GM21528 (cell line): ENCODE data around the gene COL1A2.

Source experiments
- ATAC-seq: cut with Tn5 transposase; IDR thresholded peaks from one replicate; pipeline ENCODE4 v1.9.1; 2021; ENCODE audit warnings: mild to moderate bottlenecking, moderate library complexity; ENCODE audit not compliant: unreplicated experiment, low FRiP score

The COL1A2 gene

DNA sequence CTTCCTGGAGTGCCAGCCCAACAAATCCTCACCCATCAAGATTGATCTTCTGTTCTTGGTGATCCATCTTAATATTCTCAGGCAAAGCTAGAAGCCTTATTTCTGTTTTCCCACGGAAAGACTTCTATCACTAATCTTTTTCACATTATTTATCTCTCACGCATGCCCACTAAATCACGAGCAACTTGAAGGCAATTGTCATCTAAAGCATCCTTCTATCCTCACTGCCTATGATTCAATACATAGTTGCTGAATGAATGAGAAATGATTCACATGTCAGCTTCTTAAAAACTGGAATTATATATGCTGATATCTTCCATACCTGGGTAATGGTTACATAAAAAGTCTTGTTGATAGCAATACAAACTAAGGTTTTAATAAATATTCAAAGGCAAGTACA, 12.6 kb upstream of the COL1A2 start:
- no peak for ATAC-seq

DNA sequence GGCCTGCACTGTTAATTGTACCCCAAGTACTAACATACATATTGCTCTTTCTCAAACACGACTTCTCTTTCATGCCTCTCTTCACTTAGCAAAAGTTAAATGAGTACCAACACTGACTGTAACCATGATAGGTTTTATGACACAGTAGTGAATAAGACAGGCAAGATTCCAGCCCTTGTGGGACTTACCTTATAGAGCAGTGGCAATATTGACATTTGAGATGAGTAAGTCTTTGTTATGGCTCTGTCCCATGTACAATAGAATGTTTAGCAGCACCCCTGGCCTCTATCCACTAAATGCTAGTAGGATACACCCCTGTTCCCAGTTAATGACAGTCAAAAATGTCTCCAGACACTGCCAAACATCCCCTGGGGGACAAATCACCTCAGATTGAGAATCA, 11.9 kb upstream of the COL1A2 start:
- no peak for ATAC-seq

DNA sequence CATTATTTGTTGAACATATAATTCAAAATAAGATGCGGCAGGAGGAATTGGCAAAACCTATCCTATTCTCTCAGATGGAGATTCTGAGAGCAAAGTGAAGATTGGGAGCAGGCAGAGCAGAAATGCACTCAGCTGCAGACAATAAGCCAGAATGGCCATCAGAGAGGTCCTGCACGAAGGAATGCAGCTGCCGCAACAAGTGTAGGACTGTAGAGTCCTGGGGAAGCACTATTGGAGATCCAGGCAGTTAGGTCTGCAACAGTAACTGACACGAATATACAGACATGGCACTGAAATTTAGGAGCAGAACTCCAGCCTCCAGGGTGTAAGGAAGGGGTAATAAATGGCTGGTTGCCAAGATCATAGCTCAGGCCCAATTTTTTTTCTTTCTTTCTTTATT, 10.4 kb upstream of the COL1A2 start:
- ATAC-seq: no peak

DNA sequence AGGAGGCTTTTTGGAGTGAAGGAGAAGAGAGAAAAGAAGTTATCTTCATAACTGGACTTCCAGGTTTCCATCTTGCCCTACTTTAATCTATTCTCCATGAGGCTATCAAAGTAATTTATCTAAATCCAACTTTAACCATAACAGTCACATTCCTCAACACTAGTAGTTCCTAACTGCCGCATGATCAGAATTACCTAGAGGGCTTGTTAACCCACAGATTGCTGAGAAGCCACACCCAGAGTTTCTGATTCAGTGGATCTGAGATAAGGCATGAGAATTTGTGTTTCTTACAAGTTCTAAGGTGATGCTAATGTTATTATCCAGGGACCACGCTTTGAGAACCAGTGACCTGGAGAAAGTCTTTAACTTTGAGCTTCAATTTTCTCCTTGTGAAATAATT, 8.3 kb upstream of the COL1A2 start:
- ATAC-seq: no peak

- ATAC-seq: no peak
Observed at GRCh38 chr7:94388540-94388939, 6.2 kb upstream of the COL1A2 start.

DNA sequence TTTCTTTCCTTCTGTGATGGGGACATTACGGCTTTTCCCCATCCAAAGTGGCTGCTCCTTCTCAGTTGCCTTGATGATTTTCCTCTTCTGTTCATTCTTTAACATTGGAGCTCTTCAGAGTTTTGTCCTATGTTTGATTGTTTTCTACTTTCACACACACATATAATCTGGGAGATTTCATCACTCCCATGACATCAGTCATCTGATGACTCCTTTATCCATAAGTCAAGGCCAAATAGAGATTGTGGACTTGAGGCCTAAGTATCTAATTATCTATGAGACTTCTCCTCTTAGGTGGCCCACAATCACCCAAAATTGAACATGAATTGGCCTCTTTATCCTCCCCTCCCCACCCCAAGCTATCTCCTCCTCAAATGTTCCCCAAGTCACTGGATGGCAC, 5.3 kb upstream of the COL1A2 start:
- ATAC-seq: no peak

- ATAC-seq: no peak
Observed at GRCh38 chr7:94391726-94392392, 2.8 kb upstream of the COL1A2 start.

GRCh38 chr7:94392393-94392786, 2.3 kb upstream of the COL1A2 start:
- ATAC-seq: no peak

DNA sequence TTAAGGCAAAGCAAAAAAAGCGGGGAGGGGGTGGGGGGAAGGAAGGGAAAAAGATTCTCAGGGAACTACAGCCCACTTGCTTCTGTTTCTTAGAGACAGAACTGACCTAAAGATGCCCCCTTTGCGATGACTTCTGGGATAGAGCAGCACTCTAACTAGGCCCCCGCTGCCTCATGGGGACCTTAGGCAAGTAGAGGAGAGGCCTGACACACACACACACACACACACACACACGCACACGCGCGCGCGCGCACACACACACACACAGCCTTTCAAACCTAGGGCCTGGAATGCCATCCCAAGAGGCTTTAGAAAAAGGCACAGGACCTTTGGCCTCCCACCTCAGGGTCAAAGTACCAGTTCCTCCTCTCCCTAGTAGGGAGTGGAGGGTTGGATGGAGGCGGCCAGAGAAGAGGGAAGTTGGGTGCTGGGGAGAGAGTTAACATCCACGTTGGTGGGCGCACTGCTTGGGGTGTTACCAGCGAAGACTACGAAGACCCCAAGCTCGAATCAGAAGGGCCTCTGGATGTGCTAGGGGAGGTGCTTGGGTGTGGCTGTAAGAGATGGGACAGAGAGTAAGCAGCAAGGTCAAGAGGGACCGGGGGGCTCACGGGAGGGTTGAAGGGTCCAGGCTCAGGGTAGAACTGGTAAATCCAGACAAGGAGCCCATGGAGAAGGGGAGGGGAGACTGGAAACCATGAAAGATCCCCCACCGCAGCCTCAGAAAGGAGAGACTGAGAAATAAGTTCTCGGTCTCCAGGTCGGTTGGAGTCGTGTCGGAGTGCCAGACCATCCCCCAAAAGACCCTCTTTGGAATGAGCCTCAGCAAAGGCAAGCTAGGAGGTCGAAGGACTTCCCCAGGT, 1.2 kb upstream of the COL1A2 start:
- no peak for ATAC-seq

DNA sequence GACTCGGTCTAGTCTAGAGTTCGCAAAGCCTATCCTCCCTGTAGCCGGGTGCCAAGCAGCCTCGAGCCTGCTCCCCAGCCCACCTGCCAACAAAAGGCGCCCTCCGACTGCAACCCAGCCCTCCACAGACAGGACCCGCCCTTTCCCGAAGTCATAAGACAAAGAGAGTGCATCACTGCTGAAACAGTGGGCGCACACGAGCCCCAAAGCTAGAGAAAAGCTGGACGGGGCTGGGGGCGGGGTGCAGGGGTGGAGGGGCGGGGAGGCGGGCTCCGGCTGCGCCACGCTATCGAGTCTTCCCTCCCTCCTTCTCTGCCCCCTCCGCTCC, 622 bp upstream of the COL1A2 start:
- ATAC-seq: no peak

- peak; percentile 90 for ATAC-seq
Observed at GRCh38 chr7:94395141-94396036, 694 bp downstream of the COL1A2 start.

- ATAC-seq: no peak
Observed at GRCh38 chr7:94396037-94396431, 1.3 kb downstream of the COL1A2 start.

- ATAC-seq: no peak
Observed at GRCh38 chr7:94396596-94396995, 1.9 kb downstream of the COL1A2 start.

DNA sequence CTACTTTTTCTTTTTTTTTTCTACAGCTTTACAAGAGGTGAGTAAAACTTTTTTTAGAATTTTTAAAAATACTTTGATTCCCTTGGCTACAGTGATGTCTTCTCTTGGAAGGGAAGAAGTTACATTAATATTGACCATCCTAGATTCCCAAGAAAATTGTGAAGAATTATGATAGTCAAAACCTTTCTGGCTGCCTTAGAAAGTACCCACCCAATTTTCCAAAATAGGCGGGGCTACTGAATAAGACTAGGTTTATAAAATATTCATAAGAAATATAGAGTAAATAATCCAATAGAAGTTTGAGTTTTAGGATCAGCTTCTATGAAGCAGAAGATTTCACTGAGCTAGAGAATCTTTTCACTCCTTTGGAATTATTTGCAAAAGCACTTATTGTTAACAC, 3.0 kb downstream of the COL1A2 start:
- ATAC-seq: no peak

- ATAC-seq: no peak
Observed at GRCh38 chr7:94398841-94399240, 4.1 kb downstream of the COL1A2 start.

DNA sequence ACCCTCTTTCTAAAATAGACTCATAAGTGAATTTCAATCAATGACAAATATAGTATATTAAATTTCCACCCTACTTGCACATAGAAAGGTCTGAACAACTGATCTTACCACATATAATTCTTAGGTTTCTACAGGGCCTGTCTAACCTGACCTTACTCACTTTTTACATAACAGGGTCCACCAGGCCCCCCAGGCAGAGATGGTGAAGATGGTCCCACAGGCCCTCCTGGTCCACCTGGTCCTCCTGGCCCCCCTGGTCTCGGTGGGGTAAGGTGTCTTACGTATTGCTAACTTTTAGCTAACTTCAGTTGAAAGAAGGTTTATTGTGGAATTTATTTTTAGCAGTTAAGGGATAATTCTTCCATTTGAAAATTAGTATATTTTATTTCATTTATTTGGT, 5.3 kb downstream of the COL1A2 start:
- ATAC-seq: no peak

- ATAC-seq: no peak
Observed at GRCh38 chr7:94400643-94401427, 6.1 kb downstream of the COL1A2 start.

GRCh38 chr7:94401428-94401814, 6.7 kb downstream of the COL1A2 start:
- no peak for ATAC-seq

- ATAC-seq: no peak
Observed at GRCh38 chr7:94403546-94403945, 8.9 kb downstream of the COL1A2 start.

- ATAC-seq: no peak
Observed at GRCh38 chr7:94405506-94405905, 10.8 kb downstream of the COL1A2 start.

DNA sequence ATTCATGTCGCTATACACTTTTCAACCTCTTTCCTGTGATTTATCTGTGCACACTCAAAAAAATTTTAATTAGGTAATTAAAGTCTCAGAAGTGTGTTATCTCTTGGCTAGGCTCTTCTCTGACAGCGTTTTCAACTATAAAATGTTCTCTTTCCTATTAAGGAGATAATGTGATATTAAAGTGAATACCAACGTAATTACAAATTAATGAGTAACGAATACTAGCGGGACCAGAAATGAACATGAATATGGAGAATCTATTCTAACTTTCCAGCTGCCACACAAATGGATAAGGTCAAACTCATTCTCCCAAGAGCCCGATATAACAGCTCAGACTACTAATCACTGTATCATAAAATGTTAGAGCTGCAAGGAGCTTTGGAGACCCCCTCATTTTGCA, 12.0 kb downstream of the COL1A2 start:
- no peak for ATAC-seq
